HG02763 (cell line): Measurements from ENCODE around the gene RAB3GAP2.
"Not testable (repeated sequence)": the region's sequence is repeated elsewhere in the genome, so short reads cannot be mapped to it uniquely, and the experiment has no call there.

ENCODE experiments used
- ATAC-seq: cut with Tn5 transposase; IDR thresholded peaks from one replicate; pipeline ENCODE4 v1.9.1; 2021; ENCODE audit warnings: mild to moderate bottlenecking, moderate library complexity; ENCODE audit not compliant: unreplicated experiment

The RAB3GAP2 gene

GRCh38 chr1:220204758-220205157 lies 67.5 kb downstream of the RAB3GAP2 start:
- not testable (repeated sequence) for ATAC-seq

GRCh38 chr1:220203816-220204215 lies 68.4 kb downstream of the RAB3GAP2 start:
- ATAC-seq: no peak

GRCh38 chr1:220198186-220199005 lies 73.9 kb downstream of the RAB3GAP2 start:
- no peak for ATAC-seq

- no peak for ATAC-seq
These were observed 76.6 kb downstream of the RAB3GAP2 start for GRCh38 chr1:220195701-220196100.

GRCh38 chr1:220189750-220190347 lies 82.4 kb downstream of the RAB3GAP2 start:
- no peak for ATAC-seq

GRCh38 chr1:220188538-220188937 lies 83.7 kb downstream of the RAB3GAP2 start:
- ATAC-seq: no peak

GRCh38 chr1:220186752-220187151 lies 85.5 kb downstream of the RAB3GAP2 start:
- no peak for ATAC-seq

- ATAC-seq: no peak
These were observed 87.7 kb downstream of the RAB3GAP2 start for GRCh38 chr1:220184506-220184905.

GRCh38 chr1:220182656-220183055 lies 89.6 kb downstream of the RAB3GAP2 start:
- ATAC-seq: no peak

GRCh38 chr1:220182111-220182510 lies 90.1 kb downstream of the RAB3GAP2 start:
- no peak for ATAC-seq

- ATAC-seq: no peak
These were observed 95.7 kb downstream of the RAB3GAP2 start for GRCh38 chr1:220176540-220176939.

- ATAC-seq: no peak
These were observed 101.3 kb downstream of the RAB3GAP2 start for GRCh38 chr1:220170836-220171526.

GRCh38 chr1:220169887-220170286 lies 102.4 kb downstream of the RAB3GAP2 start:
- not testable (repeated sequence) for ATAC-seq

GRCh38 chr1:220166853-220167252 lies 105.4 kb downstream of the RAB3GAP2 start:
- ATAC-seq: no peak

GRCh38 chr1:220164517-220164916 lies 107.7 kb downstream of the RAB3GAP2 start:
- no peak for ATAC-seq

- ATAC-seq: no peak
These were observed 108.1 kb downstream of the RAB3GAP2 start for GRCh38 chr1:220164116-220164515.

- no peak for ATAC-seq
These were observed 112.2 kb downstream of the RAB3GAP2 start for GRCh38 chr1:220160027-220160426.

- no peak for ATAC-seq
These were observed 113.2 kb downstream of the RAB3GAP2 start for GRCh38 chr1:220159041-220159440.

GRCh38 chr1:220158530-220158929 lies 113.7 kb downstream of the RAB3GAP2 start:
- ATAC-seq: not testable (repeated sequence)

GRCh38 chr1:220157738-220158137 lies 114.5 kb downstream of the RAB3GAP2 start:
- ATAC-seq: no peak

- ATAC-seq: no peak
These were observed 115.6 kb downstream of the RAB3GAP2 start for GRCh38 chr1:220156620-220157146.
